ENCODE measurements around the gene TTLL9.

DNA sequence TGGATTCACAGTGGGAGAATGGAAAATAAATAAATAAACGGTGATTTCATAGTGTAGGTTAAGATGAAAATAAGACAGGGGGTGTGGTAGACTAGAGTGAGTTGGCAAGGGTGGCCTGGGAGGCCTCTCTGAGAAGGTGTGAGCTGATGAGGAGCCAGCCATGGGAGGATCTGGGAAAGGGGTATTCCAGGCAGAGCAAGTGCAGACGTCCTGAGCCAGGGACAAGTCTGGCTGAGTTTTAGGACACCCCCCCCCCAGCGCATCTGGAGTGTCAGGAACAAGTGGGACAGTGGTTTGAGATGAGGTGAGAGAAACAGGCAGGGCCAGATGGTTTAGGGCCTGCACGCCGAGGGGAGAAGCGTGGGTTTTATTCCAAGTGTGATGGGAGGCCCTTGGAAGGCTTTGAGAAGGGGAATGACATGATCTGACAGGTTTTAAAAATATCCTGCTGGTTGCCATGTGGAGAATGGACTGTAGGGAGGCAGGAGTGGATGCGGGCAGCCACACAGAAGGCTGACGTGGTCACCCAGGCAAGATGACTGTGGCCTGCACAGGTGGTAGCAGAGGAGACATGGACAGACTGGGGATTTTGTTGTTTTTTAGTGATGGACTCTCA, 118.7 kb downstream of the TTLL9 start:
- TF ChIP-seq, protein P1, sequence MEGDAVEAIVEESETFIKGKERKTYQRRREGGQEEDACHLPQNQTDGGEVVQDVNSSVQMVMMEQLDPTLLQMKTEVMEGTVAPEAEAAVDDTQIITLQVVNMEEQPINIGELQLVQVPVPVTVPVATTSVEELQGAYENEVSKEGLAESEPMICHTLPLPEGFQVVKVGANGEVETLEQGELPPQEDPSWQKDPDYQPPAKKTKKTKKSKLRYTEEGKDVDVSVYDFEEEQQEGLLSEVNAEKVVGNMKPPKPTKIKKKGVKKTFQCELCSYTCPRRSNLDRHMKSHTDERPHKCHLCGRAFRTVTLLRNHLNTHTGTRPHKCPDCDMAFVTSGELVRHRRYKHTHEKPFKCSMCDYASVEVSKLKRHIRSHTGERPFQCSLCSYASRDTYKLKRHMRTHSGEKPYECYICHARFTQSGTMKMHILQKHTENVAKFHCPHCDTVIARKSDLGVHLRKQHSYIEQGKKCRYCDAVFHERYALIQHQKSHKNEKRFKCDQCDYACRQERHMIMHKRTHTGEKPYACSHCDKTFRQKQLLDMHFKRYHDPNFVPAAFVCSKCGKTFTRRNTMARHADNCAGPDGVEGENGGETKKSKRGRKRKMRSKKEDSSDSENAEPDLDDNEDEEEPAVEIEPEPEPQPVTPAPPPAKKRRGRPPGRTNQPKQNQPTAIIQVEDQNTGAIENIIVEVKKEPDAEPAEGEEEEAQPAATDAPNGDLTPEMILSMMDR (IDR thresholded peaks at IDR 0.05; ENCODE audit: poor library complexity, severe bottlenecking), result no peak
- TF ChIP-seq POLR2AphosphoS5 (IDR thresholded peaks at IDR 0.05), result no peak
- no peak for TF ChIP-seq TAF1 (IDR thresholded peaks at IDR 0.05; ENCODE audit: low read depth)
- no peak for TF ChIP-seq EP300 (conservative IDR thresholded peaks at IDR 0.05; ENCODE audit: poor library complexity, severe bottlenecking)
- TF ChIP-seq SMC3 (conservative IDR thresholded peaks at IDR 0.05; ENCODE audit: poor library complexity), result no peak
- TF ChIP-seq EZH2 (IDR thresholded peaks at IDR 0.05; ENCODE audit: borderline replicate concordance, insufficient read depth, low read length, poor library complexity, severe bottlenecking), result no peak
- no peak for TF ChIP-seq RAD21 (conservative IDR thresholded peaks at IDR 0.05)
- no peak for TF ChIP-seq MXI1 (conservative IDR thresholded peaks at IDR 0.05; ENCODE audit: poor library complexity, severe bottlenecking)

Measured in neural cell (in vitro differentiated cells).